ENCODE results near the gene BIRC6.
"Not testable (repeated sequence)": the region's sequence is repeated elsewhere in the genome, so short reads cannot be mapped to it uniquely, and the experiment has no call there.

Gene BIRC6

GRCh38 chr2:32453242-32454062 lies 96.6 kb downstream of the BIRC6 start:
- DNase-seq, result no peak

- DNase-seq, result no peak
These were observed 99.0 kb downstream of the BIRC6 start for GRCh38 chr2:32455816-32456215.

DNA sequence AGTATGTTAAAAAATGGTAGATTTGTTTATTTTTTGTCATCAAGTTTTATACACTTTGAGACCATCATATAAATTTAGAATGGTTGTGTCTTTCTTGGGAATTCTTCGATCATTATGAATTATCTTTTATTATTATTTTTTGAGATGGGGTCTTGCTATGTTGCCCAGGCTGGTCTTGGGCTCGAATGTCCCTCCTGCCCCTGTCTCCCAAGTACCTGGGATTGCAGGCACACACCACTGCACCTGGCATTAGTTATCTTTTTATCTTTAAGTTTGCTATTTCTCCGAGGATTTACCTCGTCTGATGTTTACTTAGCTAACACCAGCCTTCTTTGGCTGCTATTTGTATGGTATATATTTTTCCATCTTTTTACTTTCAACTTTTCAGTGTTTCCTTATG lies 100.0 kb downstream of the BIRC6 start:
- no peak for DNase-seq

DNA sequence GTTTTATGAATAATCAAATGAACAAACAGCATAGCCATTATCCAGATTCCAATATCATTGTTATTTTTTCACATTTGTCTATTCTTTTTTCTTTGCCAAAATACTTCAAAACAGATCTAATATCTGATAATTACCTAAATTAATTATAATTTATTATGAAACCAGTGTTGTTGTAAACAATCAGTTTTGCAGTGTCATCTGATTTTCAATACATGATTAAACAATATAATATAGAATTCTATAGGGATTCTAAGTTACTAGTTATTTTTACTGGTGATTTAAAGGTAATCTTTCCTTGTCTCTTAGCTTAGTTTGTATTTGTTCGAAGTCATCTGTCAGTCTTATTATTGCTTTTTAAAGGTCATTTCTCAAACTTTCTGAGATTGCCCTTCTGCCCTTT lies 101.0 kb downstream of the BIRC6 start:
- DNase-seq, result no peak

GRCh38 chr2:32460861-32461260 lies 104.0 kb downstream of the BIRC6 start:
- not testable (repeated sequence) for DNase-seq

DNA sequence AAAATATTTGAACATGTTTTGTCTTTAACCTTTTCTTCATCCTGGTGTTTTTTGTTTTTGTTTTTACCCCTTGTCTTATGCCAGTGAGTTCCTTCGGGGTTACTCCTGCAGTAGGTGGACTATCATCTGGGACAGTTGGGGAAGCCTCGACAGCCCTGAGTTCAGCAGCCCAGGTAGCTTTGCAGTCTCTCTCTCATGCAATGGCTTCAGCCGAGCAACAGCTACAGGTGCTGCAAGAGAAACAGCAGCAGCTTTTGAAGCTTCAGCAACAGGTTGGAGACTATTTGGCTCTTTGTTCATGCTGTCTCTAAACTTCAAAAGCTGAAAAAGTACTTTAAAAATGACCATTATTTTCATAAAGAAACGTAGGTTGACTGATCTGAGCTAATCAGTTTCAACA lies 106.3 kb downstream of the BIRC6 start:
- DNase-seq, result no peak

DNA sequence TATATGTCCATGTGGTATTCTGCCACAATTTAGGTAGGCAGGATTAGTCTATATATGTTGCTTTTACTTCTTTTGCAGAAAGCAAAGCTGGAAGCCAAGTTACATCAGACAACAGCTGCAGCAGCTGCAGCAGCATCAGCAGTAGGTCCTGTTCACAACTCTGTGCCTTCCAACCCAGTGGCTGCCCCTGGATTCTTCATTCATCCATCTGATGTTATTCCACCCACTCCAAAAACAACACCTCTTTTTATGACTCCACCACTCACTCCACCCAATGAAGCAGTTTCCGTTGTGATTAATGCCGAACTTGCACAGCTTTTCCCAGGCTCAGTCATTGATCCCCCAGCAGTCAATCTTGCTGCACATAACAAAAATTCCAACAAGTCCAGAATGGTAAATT lies 107.6 kb downstream of the BIRC6 start:
- DNase-seq, result no peak

DNA sequence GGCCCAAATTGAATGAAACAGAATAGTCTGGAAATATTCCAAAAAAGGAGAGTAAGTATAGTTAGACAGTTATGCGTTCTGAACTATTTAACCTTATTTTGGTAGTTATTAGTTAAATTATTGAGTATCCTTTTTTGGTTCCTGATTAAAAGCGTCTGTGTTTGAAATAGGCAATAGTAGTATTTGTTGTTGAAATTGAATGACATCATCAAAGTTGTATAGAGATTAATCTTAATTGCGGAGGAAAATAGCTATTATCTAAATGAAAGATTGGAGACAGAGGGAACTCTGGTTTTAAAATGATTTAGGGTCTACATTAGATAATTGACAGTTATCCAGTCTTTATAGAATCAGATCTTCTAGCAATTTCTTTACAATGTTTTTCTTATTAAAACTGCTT lies 115.8 kb downstream of the BIRC6 start:
- no peak for DNase-seq

DNA sequence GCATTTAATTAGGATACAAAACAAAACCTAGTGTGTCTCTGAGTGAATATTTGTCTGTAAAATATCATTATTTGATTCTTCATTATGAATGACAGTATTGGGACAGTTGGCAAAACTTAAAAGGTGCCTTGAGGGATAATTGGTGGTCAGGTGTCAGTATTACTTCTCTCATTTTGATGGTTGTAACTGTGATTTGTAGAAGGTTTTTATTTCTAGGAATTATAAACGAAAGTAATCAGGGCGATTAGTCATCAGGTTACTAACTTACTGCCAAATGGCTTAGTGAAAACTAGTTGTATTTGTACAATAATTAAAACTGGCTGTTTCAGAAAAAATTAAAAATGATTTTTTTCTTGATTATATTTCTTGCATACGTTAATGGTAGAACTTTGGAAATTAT lies 117.6 kb downstream of the BIRC6 start:
- no peak for DNase-seq

DNA sequence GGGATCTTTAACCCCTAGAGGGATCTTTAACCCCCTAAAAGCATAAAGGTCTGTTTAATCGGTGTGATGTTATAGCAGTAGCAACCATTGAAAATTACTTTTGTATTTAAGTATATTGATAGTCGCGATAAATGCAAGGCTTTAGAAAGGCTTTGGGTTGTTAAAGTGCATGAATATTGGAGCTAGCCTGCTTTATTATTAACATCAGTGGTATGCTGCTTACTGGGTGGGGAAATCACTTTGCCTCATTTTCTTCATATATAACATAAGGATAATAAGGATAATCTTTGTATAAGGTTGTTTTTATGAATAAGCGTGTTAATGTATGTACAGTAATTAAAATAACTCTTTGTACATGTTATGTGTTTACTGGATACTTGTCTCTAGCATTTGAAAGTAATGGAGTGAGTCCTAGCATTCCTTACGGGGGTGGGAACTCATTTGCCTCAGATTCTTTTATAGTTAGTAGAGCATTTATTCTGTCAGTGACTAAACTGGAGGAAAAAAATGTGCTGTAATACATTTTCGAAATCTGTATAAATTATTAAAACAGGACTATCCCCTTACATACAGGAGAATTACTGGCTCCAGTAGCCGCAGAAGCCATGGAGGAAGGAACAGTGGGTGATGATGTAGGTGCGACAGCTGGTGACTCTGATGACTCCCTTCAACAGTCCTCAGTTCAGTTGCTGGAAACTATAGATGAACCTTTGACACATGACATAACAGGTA lies 122.2 kb downstream of the BIRC6 start:
- no peak for DNase-seq

DNA sequence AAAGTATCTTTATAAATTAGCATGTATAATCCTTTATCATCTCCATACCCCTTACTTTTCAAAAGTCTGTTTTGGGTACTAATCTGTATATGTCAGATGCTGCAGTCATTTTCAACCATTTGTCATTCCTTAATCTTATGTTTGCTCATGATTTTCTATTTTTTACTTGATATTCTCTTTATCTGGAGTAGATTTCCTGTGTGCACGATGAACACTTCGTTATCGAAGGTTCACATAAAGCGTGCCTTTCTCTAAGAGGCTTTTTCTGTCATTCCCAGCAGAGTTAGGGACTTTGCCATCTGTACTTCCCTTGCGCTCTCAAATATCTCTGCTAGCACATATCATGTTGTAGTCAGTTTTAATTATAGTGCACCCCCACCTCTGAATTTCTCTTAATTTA lies 123.2 kb downstream of the BIRC6 start:
- no peak for DNase-seq

DNA sequence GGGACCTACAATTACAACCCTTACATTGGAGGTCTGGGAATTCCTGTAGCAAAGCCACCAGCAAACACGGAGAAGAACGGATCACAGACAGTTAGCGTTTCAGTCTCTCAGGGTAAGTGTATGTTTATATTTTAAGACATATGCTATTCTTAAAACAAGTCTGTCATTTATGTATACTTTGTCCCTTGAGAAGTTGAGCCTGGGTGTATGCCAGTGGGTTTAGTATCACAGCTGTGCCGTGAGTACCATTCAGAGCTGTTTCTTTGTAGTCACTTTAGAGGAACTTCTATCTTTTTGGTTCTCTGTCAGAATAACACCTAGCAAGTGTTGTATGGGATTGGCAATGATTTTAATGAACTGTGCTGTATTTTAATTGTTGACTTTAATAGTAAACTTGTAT lies 125.6 kb downstream of the BIRC6 start:
- DNase-seq, result no peak

GRCh38 chr2:32484937-32485336 lies 128.1 kb downstream of the BIRC6 start:
- DNase-seq, result peak; percentile 93 to 97

DNA sequence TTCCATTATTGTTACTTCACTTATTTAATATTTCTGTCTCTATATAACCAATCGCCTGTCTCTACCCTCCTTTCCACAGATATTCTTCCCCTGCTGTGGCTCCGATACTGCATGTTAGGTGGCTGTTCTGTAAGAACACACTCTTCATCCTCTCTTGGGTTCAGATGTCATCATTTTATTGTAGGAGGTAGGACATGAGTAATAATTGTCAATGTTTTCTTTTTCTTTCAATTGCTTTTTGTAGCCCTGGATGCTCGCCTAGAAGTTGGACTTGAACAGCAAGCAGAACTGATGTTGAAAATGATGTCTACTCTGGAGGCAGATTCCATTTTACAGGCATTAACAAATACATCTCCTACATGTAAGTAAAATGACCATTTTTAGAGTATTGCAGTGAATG lies 128.6 kb downstream of the BIRC6 start:
- no peak for DNase-seq

DNA sequence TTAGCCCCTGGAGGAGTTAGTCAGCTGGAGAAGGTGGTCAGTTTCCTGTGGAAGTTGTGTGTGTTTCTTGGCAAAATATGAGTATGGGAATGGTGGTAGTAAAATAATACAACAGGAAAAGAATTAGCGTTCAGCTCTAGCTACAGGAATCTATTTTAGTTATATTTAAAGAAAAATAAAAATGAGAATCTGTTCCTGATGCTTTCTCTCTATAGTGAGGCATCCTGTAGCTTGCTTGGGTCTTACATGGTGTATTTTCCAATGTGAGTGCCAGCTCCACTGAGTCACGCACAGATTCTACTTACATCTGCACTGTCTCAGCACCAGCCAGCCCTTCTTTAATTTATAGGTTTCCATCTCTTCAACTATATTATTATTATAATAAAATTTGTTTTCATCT lies 132.2 kb downstream of the BIRC6 start:
- DNase-seq, result no peak

DNA sequence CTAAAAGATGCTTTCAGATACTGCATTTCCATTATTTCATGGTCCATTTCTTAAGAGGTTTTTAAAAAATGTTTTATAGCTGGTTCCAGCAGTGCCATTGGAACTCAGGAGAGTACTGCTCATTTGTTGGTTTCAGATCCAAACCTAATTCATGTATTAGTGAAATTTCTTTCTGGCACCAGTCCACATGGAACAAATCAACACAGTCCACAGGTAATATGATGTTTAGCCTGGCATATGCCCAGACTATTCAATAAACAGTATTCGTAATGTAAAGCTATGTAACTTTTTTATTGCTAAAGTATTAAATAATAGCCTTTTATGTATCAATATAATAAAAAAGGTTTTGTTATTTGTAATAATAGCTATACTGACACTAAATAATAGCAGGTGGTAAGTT lies 134.5 kb downstream of the BIRC6 start:
- no peak for DNase-seq

GRCh38 chr2:32495139-32495538 lies 138.3 kb downstream of the BIRC6 start:
- DNase-seq, result no peak

GRCh38 chr2:32496662-32497061 lies 139.8 kb downstream of the BIRC6 start:
- peak; percentile 30 to 41 for DNase-seq

- no peak for DNase-seq
These were observed 141.5 kb downstream of the BIRC6 start for GRCh38 chr2:32498306-32498705.

GRCh38 chr2:32502941-32503340 lies 146.1 kb downstream of the BIRC6 start:
- no peak for DNase-seq

DNA sequence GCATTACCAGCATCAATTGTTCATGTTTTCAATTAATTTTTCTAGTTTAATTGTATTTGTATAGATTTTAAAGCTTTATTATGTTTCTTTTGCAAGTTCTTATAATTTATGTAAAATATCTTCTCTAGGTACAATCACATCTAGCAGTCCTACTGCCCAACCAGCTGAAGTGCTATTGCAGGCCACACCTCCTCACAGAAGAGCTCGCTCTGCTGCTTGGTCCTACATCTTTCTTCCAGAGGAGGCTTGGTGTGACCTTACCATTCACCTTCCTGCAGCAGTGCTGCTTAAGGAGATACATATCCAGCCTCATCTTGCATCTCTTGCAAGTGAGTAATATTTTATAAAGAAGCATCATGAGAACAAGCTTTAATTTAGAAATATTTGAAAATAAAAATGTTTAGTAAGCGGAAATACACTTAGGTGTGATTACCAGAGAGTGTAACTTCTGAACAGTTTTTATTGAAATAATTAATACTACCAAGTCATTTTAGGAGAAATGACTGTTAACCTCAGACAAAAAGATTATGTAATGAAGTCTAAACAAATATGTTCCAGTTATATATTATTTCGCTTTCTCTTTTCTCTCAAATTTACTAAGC lies 148.2 kb downstream of the BIRC6 start:
- DNase-seq, result no peak

DNA sequence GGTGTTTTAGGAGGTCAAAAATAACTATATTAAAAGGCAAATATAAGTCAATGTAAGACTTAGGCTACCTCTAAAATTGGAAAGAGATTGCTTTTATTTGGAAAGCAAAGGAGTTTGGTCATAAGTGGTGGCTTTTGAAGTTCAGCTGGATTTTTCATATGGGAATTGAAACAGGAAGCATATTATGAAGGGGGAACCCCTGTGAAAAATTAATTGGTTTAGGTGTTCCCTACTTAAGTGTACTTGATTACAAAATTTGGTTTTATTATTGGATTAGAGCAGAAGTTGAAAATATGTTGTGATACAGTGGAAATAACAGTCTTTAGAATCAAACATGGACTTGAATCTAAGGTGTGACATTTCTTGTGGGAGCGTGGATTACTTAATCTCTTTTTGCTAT lies 149.6 kb downstream of the BIRC6 start:
- DNase-seq, result no peak

- no peak for DNase-seq
These were observed 158.1 kb downstream of the BIRC6 start for GRCh38 chr2:32514946-32515345.

DNA sequence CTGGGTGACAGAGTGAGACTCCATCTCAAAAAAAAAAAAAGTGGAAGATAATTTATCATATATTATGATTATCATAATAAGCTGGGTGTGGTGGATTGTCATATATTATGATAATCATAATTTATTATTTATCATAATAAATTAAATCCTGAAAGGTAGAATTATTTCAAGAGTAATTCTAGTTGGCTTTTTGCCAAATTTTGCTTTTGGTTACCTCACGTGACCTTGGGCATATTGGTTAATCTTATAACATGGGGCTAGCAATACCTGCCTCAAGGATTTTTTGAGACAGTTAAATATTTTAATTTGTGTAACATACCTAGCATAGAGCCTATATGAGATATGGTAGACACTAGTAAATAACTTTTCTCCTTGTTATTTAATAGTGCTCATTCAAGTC lies 159.7 kb downstream of the BIRC6 start:
- no peak for DNase-seq

Data from AML-193 (cell line).